Vagina (tissue), 2 donors: ENCODE data around the gene OSTF1. TPM values are rescaled to one million over a fixed set of nuclear protein-coding genes. Genes with fewer than 3 reads are reported as not detected.

Experiments used
- DNase-seq, 2 donors: peaks; one replicate each; pipeline ENCODE4 v3.0.0-alpha.2; 2017; ENCODE audit errors: extremely low spot score in 2 of 2
- H3K27ac ChIP-seq: fragments of 200-600 bp; sonication (generic); one replicate; pipeline ENCODE4 v1.5.1; 2019
- H3K27me3 ChIP-seq: fragments of 200-600 bp; sonication (generic); one replicate; pipeline ENCODE4 v1.5.1; 2019
- H3K36me3 ChIP-seq, 2 donors: fragments of 200-600 bp; sonication (generic); one replicate each; pipeline ENCODE4 v1.5.1; 2017 to 2019
- H3K4me1 ChIP-seq: fragments of 200-600 bp; sonication (generic); one replicate; pipeline ENCODE4 v1.5.1; 2019
- H3K4me3 ChIP-seq, 2 donors: fragments of 200-600 bp; sonication (generic); 1 replicate in 1 of 2; 2 replicates in 1 of 2; pipeline ENCODE4 v1.5.1; 2016 to 2019
- H3K9me3 ChIP-seq: fragments of 200-600 bp; sonication (generic); one replicate; pipeline ENCODE4 v1.5.1; 2019
- CTCF ChIP-seq, 3 experiments: fragments of 450-650 bp in 2 of 3; fragments of 200-600 bp in 1 of 3; sonication (generic) in 1 of 3; IDR thresholded peaks; one replicate each; pipeline ENCODE4 v1.5.1; 2017 to 2019; ENCODE audit warnings: antibody characterized with exemption in 3 of 3, mild to moderate bottlenecking in 2 of 3, moderate library complexity in 2 of 3
- POLR2A ChIP-seq, 2 donors: fragments of 450-650 bp; IDR thresholded peaks; one replicate each; pipeline ENCODE4 v1.6.1; 2017; ENCODE audit warnings: antibody characterized with exemption in 2 of 2, mild to moderate bottlenecking in 2 of 2, moderate library complexity in 2 of 2
- POLR2AphosphoS5 ChIP-seq, 2 donors: sonication (generic); formaldehyde crosslinking; IDR thresholded peaks; one replicate each; pipeline ENCODE4 v1.9.0; 2017; ENCODE audit warnings: antibody characterized with exemption in 2 of 2, mild to moderate bottlenecking in 2 of 2, low read depth in 1 of 2; ENCODE audit not compliant: insufficient read depth in 1 of 2
- intact Hi-C: fragments of 100-400 bp; cut with DNase I; formaldehyde crosslinking; loops from one replicate; pipeline ENCODE4 v1.15.1; 2023
- total RNA-seq: library from RNA; depleted of rRNA; stranded (reverse); fragments of >200 nt; gene quantifications from one replicate; pipeline ENCODE4 v1.2.3, GENCODE V29; 2016

The OSTF1 gene
- total RNA-seq, 1 donor from 2014 or later = 25.0 TPM

DNA sequence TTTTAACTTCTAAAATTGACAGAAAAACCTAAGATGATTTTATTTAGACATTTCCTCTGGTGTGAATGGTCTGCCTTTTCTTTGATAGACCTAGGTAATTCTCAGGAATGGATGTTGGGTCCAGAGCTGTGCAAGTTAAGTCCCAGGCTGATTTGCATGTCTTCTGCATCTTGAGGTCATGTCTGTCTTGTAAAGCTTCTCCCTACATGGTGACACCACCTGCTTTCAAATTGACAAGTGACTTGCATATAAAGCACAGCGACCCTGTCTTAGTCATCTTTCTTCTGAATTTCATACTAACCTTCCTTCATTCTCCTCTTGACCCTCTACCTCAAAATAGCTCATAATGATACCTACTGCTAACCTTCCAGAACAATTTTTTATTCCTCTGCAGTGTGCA, 29.2 kb downstream of the OSTF1 start:
- no peak overlapping the region for H3K4me3 ChIP-seq
- intact Hi-C loops = no loop called here
- TF ChIP-seq CTCF (IDR thresholded peaks at IDR 0.05) (no peak), POLR2A (IDR thresholded peaks at IDR 0.05) (no peak), POLR2AphosphoS5 (IDR thresholded peaks at IDR 0.05; ENCODE audit: insufficient read depth in 1 of 2, low read depth in 1 of 2) (no peak)

GRCh38 chr9:75120686-75121085, 32.4 kb downstream of the OSTF1 start:
- Histone ChIP-seq H3K36me3 (no peaks in the 10 kb centered on the region), H3K27ac (no peak overlapping the region), H3K4me1 (peaks cover 6% of the 10 kb centered on the region), H3K9me3 (no peaks in the 10 kb centered on the region), H3K27me3 (no peaks in the 10 kb centered on the region), H3K4me3 (no peak overlapping the region)
- no peak for TF ChIP-seq POLR2A (IDR thresholded peaks at IDR 0.05)
- TF ChIP-seq POLR2AphosphoS5 (IDR thresholded peaks at IDR 0.05; ENCODE audit: insufficient read depth in 1 of 2, low read depth in 1 of 2) = no peak
- no peak for TF ChIP-seq CTCF (IDR thresholded peaks at IDR 0.05)
- intact Hi-C loops = no loop called here
- DNase-seq = no peak

More for the DNA sequence above, 29.2 kb downstream of the OSTF1 start:
- no peak overlapping the region for H3K27ac ChIP-seq
- no peaks in the 10 kb centered on the region for H3K27me3 ChIP-seq
- H3K9me3 ChIP-seq = no peaks in the 10 kb centered on the region
- H3K4me1 ChIP-seq = peaks cover 4% of the 10 kb centered on the region
- no peak for DNase-seq
- no peaks in the 10 kb centered on the region for H3K36me3 ChIP-seq

- H3K36me3 ChIP-seq = no peaks in the 10 kb centered on the region
- no peaks in the 10 kb centered on the region for H3K9me3 ChIP-seq
- intact Hi-C loops = no loop called here
- no peak overlapping the region for H3K4me3 ChIP-seq
- no peak for DNase-seq
- H3K27me3 ChIP-seq = no peaks in the 10 kb centered on the region
- peaks cover 6% of the 10 kb centered on the region for H3K4me1 ChIP-seq
- TF ChIP-seq POLR2AphosphoS5 (IDR thresholded peaks at IDR 0.05; ENCODE audit: insufficient read depth in 1 of 2, low read depth in 1 of 2) (no peak), CTCF (IDR thresholded peaks at IDR 0.05) (no peak), POLR2A (IDR thresholded peaks at IDR 0.05) (no peak)
- no peak overlapping the region for H3K27ac ChIP-seq
Observed at GRCh38 chr9:75121914-75122558, 33.7 kb downstream of the OSTF1 start.

GRCh38 chr9:75123696-75124095, 35.4 kb downstream of the OSTF1 start:
- no peaks in the 10 kb centered on the region for H3K27me3 ChIP-seq
- intact Hi-C loops = no loop called here
- H3K4me1 ChIP-seq = peaks cover 6% of the 10 kb centered on the region
- H3K9me3 ChIP-seq = no peaks in the 10 kb centered on the region
- TF ChIP-seq POLR2A (IDR thresholded peaks at IDR 0.05) (no peak), CTCF (IDR thresholded peaks at IDR 0.05) (no peak), POLR2AphosphoS5 (IDR thresholded peaks at IDR 0.05; ENCODE audit: insufficient read depth in 1 of 2, low read depth in 1 of 2) (no peak)
- H3K36me3 ChIP-seq = no peaks in the 10 kb centered on the region
- H3K27ac ChIP-seq = no peak overlapping the region
- no peak for DNase-seq
- H3K4me3 ChIP-seq = no peak overlapping the region

GRCh38 chr9:75128535-75128934, 40.2 kb downstream of the OSTF1 start:
- TF ChIP-seq CTCF (IDR thresholded peaks at IDR 0.05) = no peak
- TF ChIP-seq POLR2A (IDR thresholded peaks at IDR 0.05) = no peak
- no peak for TF ChIP-seq POLR2AphosphoS5 (IDR thresholded peaks at IDR 0.05; ENCODE audit: insufficient read depth in 1 of 2, low read depth in 1 of 2)
- no peak overlapping the region for H3K4me3 ChIP-seq
- no peak overlapping the region for H3K27ac ChIP-seq
- peaks cover 16% of the 10 kb centered on the region for H3K4me1 ChIP-seq
- H3K27me3 ChIP-seq = no peaks in the 10 kb centered on the region
- H3K9me3 ChIP-seq = no peaks in the 10 kb centered on the region
- intact Hi-C loops = no loop called here
- no peak for DNase-seq
- H3K36me3 ChIP-seq = peaks cover 0 to 20% of the 10 kb centered on the region in 2 donors
